PC-9 (cell line): ENCODE results near the gene MTHFD2.

Source experiments
- CTCF ChIP-seq: fragments of 200-600 bp; sonication (generic); conservative IDR thresholded peaks from 2 replicates; pipeline ENCODE4 v1.6.1; 2017; ENCODE audit warnings: mixed run types, antibody characterized with exemption, mild to moderate bottlenecking, moderate library complexity
- EZH2 ChIP-seq: fragments of 200-600 bp; sonication (generic); IDR thresholded peaks from 2 replicates; pipeline ENCODE4 v1.8.0; 2017; ENCODE audit warnings: antibody characterized with exemption, low read depth

- TF ChIP-seq CTCF (no peak), EZH2 (no peak)
Measured at GRCh38 chr2:74178211-74179062, 20.0 kb upstream of the MTHFD2 start, which contains the start of gene MOB1A.
